ENCODE data around the gene MDM4.

Gene MDM4

GRCh38 chr1:204471687-204472086 lies 44.5 kb upstream of the MDM4 start:
- TF ChIP-seq CTCF (IDR thresholded peaks at IDR 0.05; ENCODE audit: borderline replicate concordance, control extremely low read depth, extremely low read depth, insufficient read depth, missing control alignments) = no peak
- in situ Hi-C loops (cut with MboI; ENCODE audit: low sequenced_read_pairs, unreplicated experiment) = no loop called here

GRCh38 chr1:204472660-204473059 lies 43.5 kb upstream of the MDM4 start:
- in situ Hi-C loops (cut with MboI; ENCODE audit: low sequenced_read_pairs, unreplicated experiment) = no loop called here
- DNase-seq (ENCODE audit: low spot score) = no peak
- no peak for TF ChIP-seq CTCF (IDR thresholded peaks at IDR 0.05; ENCODE audit: borderline replicate concordance, control extremely low read depth, extremely low read depth, insufficient read depth, missing control alignments)

More at GRCh38 chr1:204471687-204472086, 44.5 kb upstream of the MDM4 start:
- no peak for DNase-seq (ENCODE audit: low spot score)

GRCh38 chr1:204473400-204473965 lies 42.7 kb upstream of the MDM4 start:
- TF ChIP-seq CTCF (IDR thresholded peaks at IDR 0.05; ENCODE audit: borderline replicate concordance, control extremely low read depth, extremely low read depth, insufficient read depth, missing control alignments) = no peak
- in situ Hi-C loops (cut with MboI; ENCODE audit: low sequenced_read_pairs, unreplicated experiment) = no loop called here
- no peak for DNase-seq (ENCODE audit: low spot score)

GRCh38 chr1:204475656-204476432 lies 40.4 kb upstream of the MDM4 start:
- TF ChIP-seq CTCF (IDR thresholded peaks at IDR 0.05; ENCODE audit: borderline replicate concordance, control extremely low read depth, extremely low read depth, insufficient read depth, missing control alignments) = no peak
- DNase-seq (ENCODE audit: low spot score) = peak; percentile 10
- in situ Hi-C loops (cut with MboI; ENCODE audit: low sequenced_read_pairs, unreplicated experiment) = no loop called here

GRCh38 chr1:204476563-204476962 lies 39.6 kb upstream of the MDM4 start:
- TF ChIP-seq CTCF (IDR thresholded peaks at IDR 0.05; ENCODE audit: borderline replicate concordance, control extremely low read depth, extremely low read depth, insufficient read depth, missing control alignments) = no peak
- in situ Hi-C loops (cut with MboI; ENCODE audit: low sequenced_read_pairs, unreplicated experiment) = no loop called here
- peak; percentile 7 for DNase-seq (ENCODE audit: low spot score)

GRCh38 chr1:204477036-204477740 lies 39.0 kb upstream of the MDM4 start:
- TF ChIP-seq CTCF (IDR thresholded peaks at IDR 0.05; ENCODE audit: borderline replicate concordance, control extremely low read depth, extremely low read depth, insufficient read depth, missing control alignments) = no peak
- DNase-seq (ENCODE audit: low spot score) = peak; percentile 8
- in situ Hi-C loops (cut with MboI; ENCODE audit: low sequenced_read_pairs, unreplicated experiment) = no loop called here
